IPS DF 6.9 (cell line): ENCODE data around the gene SLC16A1.
"Not testable (repeated sequence)": the region's sequence is repeated elsewhere in the genome, so short reads cannot be mapped to it uniquely, and the experiment has no call there.

ENCODE experiments used
- DNase-seq: peaks from one replicate; pipeline ENCODE4 v3.0.0-alpha.2; 2013; ENCODE audit warnings: low read depth, low spot score
- H3K27ac ChIP-seq: one replicate; pipeline ENCODE4 v1.5.1; 2013; ENCODE audit warnings: low read length, control low read depth
- H3K27me3 ChIP-seq: 2 replicates; pipeline ENCODE4 v1.6.1; 2013; ENCODE audit warnings: mild to moderate bottlenecking, low read length; ENCODE audit not compliant: control insufficient read depth, insufficient read depth
- H3K36me3 ChIP-seq: 2 replicates; pipeline ENCODE4 v1.6.1; 2013; ENCODE audit warnings: low read length; ENCODE audit not compliant: control insufficient read depth, insufficient read depth
- H3K4me1 ChIP-seq: 2 replicates; pipeline ENCODE4 v1.6.1; 2013; ENCODE audit warnings: low read length; ENCODE audit not compliant: control insufficient read depth, insufficient read depth
- H3K4me3 ChIP-seq: 2 replicates; pipeline ENCODE4 v1.5.1; 2013; ENCODE audit warnings: mild to moderate bottlenecking, low read length
- H3K9me3 ChIP-seq: 2 replicates; pipeline ENCODE4 v1.6.1; 2013; ENCODE audit warnings: low read length, inconsistent platforms; ENCODE audit not compliant: control insufficient read depth, insufficient read depth
- WGBS: extraction: QIAGEN DNeasy Blood & Tissue Kit; methylation state at CpG from one replicate; pipeline ENCODE4 v1.1.7; 2013; ENCODE audit warnings: mixed read lengths, missing lambda C conversion rate; ENCODE audit not compliant: insufficient read length, insufficient coverage; 5-methylcytosine and 5-hydroxymethylcytosine counted together

SLC16A1 gene

GRCh38 chr1:112887599-112888283 is 68.3 kb downstream of the SLC16A1 start:
- no peaks in the 10 kb centered on the region for H3K27me3 ChIP-seq
- no peak overlapping the region for H3K27ac ChIP-seq
- 0 out of 2 replicates have a peak, but pooled peaks cover 2% of the 10 kb centered on the region for H3K4me1 ChIP-seq
- no peak overlapping the region for H3K4me3 ChIP-seq
- no peaks in the 10 kb centered on the region for H3K9me3 ChIP-seq
- no peak for DNase-seq
- whole genome bisulfite sequencing: no CpG with 5 or more reads among the region's 10 CpGs
- H3K36me3 ChIP-seq: no peaks in the 10 kb centered on the region

- not testable (repeated sequence) for DNase-seq
Observed at GRCh38 chr1:112884996-112885395, 71.0 kb downstream of the SLC16A1 start.

GRCh38 chr1:112882271-112882744 is 73.7 kb downstream of the SLC16A1 start:
- no peak for DNase-seq
- WGBS: no CpG with 5 or more reads among the region's 4 CpGs
- H3K4me3 ChIP-seq: no peak overlapping the region
- no peaks in the 10 kb centered on the region for H3K9me3 ChIP-seq
- no peaks in the 10 kb centered on the region for H3K36me3 ChIP-seq
- no peaks in the 10 kb centered on the region for H3K27me3 ChIP-seq
- no peaks in the 10 kb centered on the region for H3K4me1 ChIP-seq
- no peak overlapping the region for H3K27ac ChIP-seq

More at GRCh38 chr1:112884996-112885395, 71.0 kb downstream of the SLC16A1 start:
- not testable (repeated sequence) for H3K27ac ChIP-seq, H3K9me3 ChIP-seq, H3K27me3 ChIP-seq, H3K4me3 ChIP-seq, H3K36me3 ChIP-seq, H3K4me1 ChIP-seq
- WGBS: no CpG with 5 or more reads among the region's 5 CpGs

- WGBS: 100% methylated on average over 3 of the region's 8 CpGs
- no peak overlapping the region for H3K27ac ChIP-seq
- H3K4me3 ChIP-seq: no peak overlapping the region
- no peaks in the 10 kb centered on the region for H3K9me3 ChIP-seq
- no peaks in the 10 kb centered on the region for H3K4me1 ChIP-seq
- no peaks in the 10 kb centered on the region for H3K36me3 ChIP-seq
- no peak for DNase-seq
- H3K27me3 ChIP-seq: no peaks in the 10 kb centered on the region
Observed at GRCh38 chr1:112881742-112882127, 74.3 kb downstream of the SLC16A1 start.

- Histone ChIP-seq H3K9me3 (no peaks in the 10 kb centered on the region), H3K27me3 (no peaks in the 10 kb centered on the region), H3K4me3 (no peak overlapping the region), H3K27ac (no peak overlapping the region), H3K4me1 (no peaks in the 10 kb centered on the region), H3K36me3 (no peaks in the 10 kb centered on the region)
- no CpG with 5 or more reads among the region's 3 CpGs for WGBS
- DNase-seq: no peak
Observed at GRCh38 chr1:112879834-112880233, 76.2 kb downstream of the SLC16A1 start.

GRCh38 chr1:112878321-112878720 is 77.7 kb downstream of the SLC16A1 start:
- DNase-seq: no peak

GRCh38 chr1:112877750-112878149 is 78.2 kb downstream of the SLC16A1 start:
- DNase-seq: no peak
- no peaks in the 10 kb centered on the region for H3K9me3 ChIP-seq
- no peak overlapping the region for H3K27ac ChIP-seq
- H3K27me3 ChIP-seq: no peaks in the 10 kb centered on the region
- H3K4me1 ChIP-seq: no peaks in the 10 kb centered on the region
- no CpG with 5 or more reads among the region's 2 CpGs for WGBS
- no peaks in the 10 kb centered on the region for H3K36me3 ChIP-seq
- H3K4me3 ChIP-seq: no peak overlapping the region

More at GRCh38 chr1:112878321-112878720, 77.7 kb downstream of the SLC16A1 start:
- Histone ChIP-seq H3K4me1 (no peaks in the 10 kb centered on the region), H3K9me3 (no peaks in the 10 kb centered on the region), H3K4me3 (no peak overlapping the region; the same call in 1 of the 2 replicates), H3K27me3 (no peaks in the 10 kb centered on the region), H3K27ac (no peak overlapping the region), H3K36me3 (no peaks in the 10 kb centered on the region)
- WGBS: no CpG with 5 or more reads among the region's 9 CpGs

- no peak overlapping the region for H3K4me3 ChIP-seq
- H3K27ac ChIP-seq: no peak overlapping the region
- no peaks in the 10 kb centered on the region for H3K27me3 ChIP-seq
- no peaks in the 10 kb centered on the region for H3K9me3 ChIP-seq
- DNase-seq: no peak
- H3K4me1 ChIP-seq: no peaks in the 10 kb centered on the region
- H3K36me3 ChIP-seq: no peaks in the 10 kb centered on the region
- no CpG with 5 or more reads among the region's 2 CpGs for WGBS
Observed at GRCh38 chr1:112876315-112876714, 79.7 kb downstream of the SLC16A1 start.

GRCh38 chr1:112872551-112872962 is 83.4 kb downstream of the SLC16A1 start:
- H3K27me3 ChIP-seq: no peaks in the 10 kb centered on the region
- H3K9me3 ChIP-seq: no peaks in the 10 kb centered on the region
- WGBS: no CpG with 5 or more reads among the region's 1 CpG
- no peak for DNase-seq
- H3K27ac ChIP-seq: no peak overlapping the region
- H3K4me1 ChIP-seq: no peaks in the 10 kb centered on the region
- H3K36me3 ChIP-seq: no peaks in the 10 kb centered on the region
- no peak overlapping the region for H3K4me3 ChIP-seq

GRCh38 chr1:112870887-112871646 is 84.9 kb downstream of the SLC16A1 start:
- DNase-seq: no peak
- WGBS: no CpG with 5 or more reads among the region's 5 CpGs

More at GRCh38 chr1:112870887-112871646, 84.9 kb downstream of the SLC16A1 start:
- H3K27me3 ChIP-seq: no peaks in the 10 kb centered on the region
- H3K4me3 ChIP-seq: no peak overlapping the region
- no peak overlapping the region for H3K27ac ChIP-seq
- no peaks in the 10 kb centered on the region for H3K9me3 ChIP-seq
- H3K4me1 ChIP-seq: no peaks in the 10 kb centered on the region
- no peaks in the 10 kb centered on the region for H3K36me3 ChIP-seq
